Dermis blood vessel endothelial cell (primary cell): ENCODE measurements around the gene TCEANC. TPM values are rescaled to one million over a fixed set of nuclear protein-coding genes. Genes with fewer than 3 reads are reported as not detected.

Experiments used
- DNase-seq: peaks from one replicate; pipeline ENCODE4 v3.0.0; 2010
- total RNA-seq: library from RNA; depleted of rRNA; stranded (reverse); fragments of >200 nt; gene quantifications from 2 replicates; pipeline ENCODE4 v1.2.3, GENCODE V29; 2014

Gene TCEANC
- total RNA-seq, 1 donor from 2014 or later: 3.1 TPM

- DNase-seq: no peak
Observed at GRCh38 chrX:13693341-13693961, 40.5 kb downstream of the TCEANC start.

- peak; percentile 10 for DNase-seq
Observed at GRCh38 chrX:13694359-13694758, 41.4 kb downstream of the TCEANC start.

- no peak for DNase-seq
Observed at GRCh38 chrX:13694983-13695382, 42.0 kb downstream of the TCEANC start.

- no peak for DNase-seq
Observed at GRCh38 chrX:13695601-13696115, 42.7 kb downstream of the TCEANC start.

- DNase-seq: no peak
Observed at GRCh38 chrX:13697455-13697854, 44.5 kb downstream of the TCEANC start.

- DNase-seq: no peak
Observed at GRCh38 chrX:13697976-13698375, 45.0 kb downstream of the TCEANC start.

- no peak for DNase-seq
Observed at GRCh38 chrX:13698432-13698831, 45.5 kb downstream of the TCEANC start.

GRCh38 chrX:13699183-13699826 lies 46.4 kb downstream of the TCEANC start:
- DNase-seq: peak; percentile 39

GRCh38 chrX:13700380-13700779 lies 47.4 kb downstream of the TCEANC start:
- no peak for DNase-seq

GRCh38 chrX:13702111-13702789 lies 49.3 kb downstream of the TCEANC start:
- DNase-seq: no peak

- DNase-seq: no peak
Observed at GRCh38 chrX:13703135-13703534, 50.2 kb downstream of the TCEANC start.

GRCh38 chrX:13703589-13703988 lies 50.6 kb downstream of the TCEANC start:
- no peak for DNase-seq

GRCh38 chrX:13711141-13711540 lies 58.2 kb downstream of the TCEANC start:
- no peak for DNase-seq

Other genes with a start within 250 kb of the TCEANC start
- gene EGFL6, start 83.5 kb upstream of the TCEANC start, total RNA-seq: not detected in 2 replicates
- gene RAB9A, start 36.0 kb downstream of the TCEANC start, total RNA-seq: 24.2 and 30.8 TPM in 2 replicates
- 11.9 and 17.9 TPM in 2 replicates for gene TRAPPC2, start 81.5 kb downstream of the TCEANC start, total RNA-seq
- 9.4 and 10.2 TPM in 2 replicates for gene OFD1, start 81.6 kb downstream of the TCEANC start, total RNA-seq
- 0.14 and 0.17 TPM in 2 replicates for gene GPM6B, start 164.0 kb downstream of the TCEANC start, total RNA-seq